ENCODE results near the gene GPC3. TPM values are rescaled to one million over a fixed set of nuclear protein-coding genes. Genes with fewer than 3 reads are reported as not detected.

GPC3 gene
- total and polyA plus RNA-seq, 2 donors (not counting 3 experiments of a cell fraction or from before 2014, with no cell fraction given), result not detected

DNA sequence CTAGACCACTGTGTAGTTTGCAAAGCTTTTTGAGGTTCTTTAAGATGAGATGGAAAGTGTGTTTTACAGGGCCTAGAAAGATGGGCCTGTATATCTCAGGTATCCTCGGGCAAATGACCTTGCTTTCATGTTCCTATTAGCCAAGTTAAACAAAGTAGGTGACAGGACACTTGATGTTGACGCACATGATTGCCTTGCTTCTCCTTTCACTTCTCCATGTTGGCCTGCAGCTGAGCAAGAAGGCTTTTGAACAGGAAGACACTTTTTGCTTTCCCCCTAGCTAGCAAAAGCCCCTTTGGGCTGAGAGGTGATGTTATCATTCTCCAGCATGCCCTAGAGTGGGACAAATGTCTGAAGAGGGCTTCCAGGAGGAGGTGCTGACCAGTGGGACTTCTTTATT lies 202.1 kb downstream of the GPC3 start:
- CTCF ChIA-PET, result interaction anchor here (1.5 kb wide), 1 partner anchor 9 kb away, joined by 6 read pairs; no protein-coding TSS in a partner anchor
- no peak for FAIRE-seq
- no peaks in the 10 kb centered on the region for H3K9me1 ChIP-seq (replicated peaks; ENCODE audit: control insufficient read depth, extremely low read depth, insufficient read depth, low read length)

More for the DNA sequence above, 202.1 kb downstream of the GPC3 start:
- TF ChIP-seq POLR2A (IDR thresholded peaks at IDR 0.05; ENCODE audit: low read depth, low read length) (no peak), GATA2 (IDR thresholded peaks at IDR 0.05; ENCODE audit: insufficient read depth, insufficient read length, low read depth, low read length) (no peak), MYC (IDR thresholded peaks at IDR 0.05; ENCODE audit: low read depth, low read length) (no peak), FOS (IDR thresholded peaks at IDR 0.05; ENCODE audit: borderline replicate concordance, insufficient read depth, low read length) (no peak), JUN (IDR thresholded peaks at IDR 0.05; ENCODE audit: borderline replicate concordance, insufficient read depth, insufficient read length, low read depth) (no peak), EZH2 (IDR thresholded peaks at IDR 0.05; ENCODE audit: borderline replicate concordance, low read depth, low read length, severe bottlenecking) (no peak), POLR2AphosphoS5 (IDR thresholded peaks at IDR 0.05; ENCODE audit: insufficient read depth, low read depth, low read length) (no peak)
- TF ChIP-seq, protein P1, sequence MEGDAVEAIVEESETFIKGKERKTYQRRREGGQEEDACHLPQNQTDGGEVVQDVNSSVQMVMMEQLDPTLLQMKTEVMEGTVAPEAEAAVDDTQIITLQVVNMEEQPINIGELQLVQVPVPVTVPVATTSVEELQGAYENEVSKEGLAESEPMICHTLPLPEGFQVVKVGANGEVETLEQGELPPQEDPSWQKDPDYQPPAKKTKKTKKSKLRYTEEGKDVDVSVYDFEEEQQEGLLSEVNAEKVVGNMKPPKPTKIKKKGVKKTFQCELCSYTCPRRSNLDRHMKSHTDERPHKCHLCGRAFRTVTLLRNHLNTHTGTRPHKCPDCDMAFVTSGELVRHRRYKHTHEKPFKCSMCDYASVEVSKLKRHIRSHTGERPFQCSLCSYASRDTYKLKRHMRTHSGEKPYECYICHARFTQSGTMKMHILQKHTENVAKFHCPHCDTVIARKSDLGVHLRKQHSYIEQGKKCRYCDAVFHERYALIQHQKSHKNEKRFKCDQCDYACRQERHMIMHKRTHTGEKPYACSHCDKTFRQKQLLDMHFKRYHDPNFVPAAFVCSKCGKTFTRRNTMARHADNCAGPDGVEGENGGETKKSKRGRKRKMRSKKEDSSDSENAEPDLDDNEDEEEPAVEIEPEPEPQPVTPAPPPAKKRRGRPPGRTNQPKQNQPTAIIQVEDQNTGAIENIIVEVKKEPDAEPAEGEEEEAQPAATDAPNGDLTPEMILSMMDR (IDR thresholded peaks at IDR 0.05; ENCODE audit: extremely low read depth in 1 of 2, insufficient read depth in 1 of 2, low read depth in 1 of 2, low read length in 2 of 2), result no peak
- TF ChIP-seq, protein P2, sequence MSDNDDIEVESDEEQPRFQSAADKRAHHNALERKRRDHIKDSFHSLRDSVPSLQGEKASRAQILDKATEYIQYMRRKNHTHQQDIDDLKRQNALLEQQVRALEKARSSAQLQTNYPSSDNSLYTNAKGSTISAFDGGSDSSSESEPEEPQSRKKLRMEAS (IDR thresholded peaks at IDR 0.05; ENCODE audit: insufficient read depth, insufficient read length), result no peak
- H4K20me1 ChIP-seq (replicated peaks; ENCODE audit: control insufficient read depth, extremely low read depth, insufficient read depth, low read length), result no peaks in the 10 kb centered on the region
- no peaks in the 10 kb centered on the region for H3K9me3 ChIP-seq (replicated peaks; ENCODE audit: control insufficient read depth, insufficient read depth, low read length)
- no peak for DNase-seq (ENCODE audit: low read depth, low spot score)
- H3K4me2 ChIP-seq (ENCODE audit: insufficient read depth, low read length), result no peak overlapping the region
- no peak overlapping the region for H2AFZ ChIP-seq (ENCODE audit: low read depth, low read length)
- H3K9ac ChIP-seq (replicated peaks; ENCODE audit: extremely low read depth, insufficient read depth, low read length), result no peak overlapping the region
- dilution Hi-C loops (cut with MboI; ENCODE audit: extremely low pct_ligation_motif_present, low sequenced_read_pairs) (no loop called here), intact Hi-C loops (cut with micrococcal nuclease) (no loop called here)
- no peak overlapping the region for H3K27ac ChIP-seq (ENCODE audit: insufficient read depth, low read depth, low read length)
- POLR2A ChIA-PET, result no interaction called here
- no peaks in the 10 kb centered on the region for H3K79me2 ChIP-seq (ENCODE audit: control insufficient read depth, insufficient read depth, low read length)
- H3K4me1 ChIP-seq (ENCODE audit: control insufficient read depth, extremely low read depth, insufficient read depth, low read length), result no peaks in the 10 kb centered on the region
- no peaks in the 10 kb centered on the region for H3K36me3 ChIP-seq (ENCODE audit: control insufficient read depth in 2 of 2, extremely low read depth in 1 of 2, insufficient read depth in 2 of 2, low read length in 2 of 2)
- no peaks in the 10 kb centered on the region for H3K27me3 ChIP-seq (ENCODE audit: control insufficient read depth in 2 of 2, insufficient read depth in 2 of 2, low read length in 2 of 2)
- BruUV-seq (replicated peaks), result no TSS peak
- no peak overlapping the region for H3K4me3 ChIP-seq (replicated peaks in 1 of 3; ENCODE audit: insufficient read depth in 1 of 3, low read depth in 1 of 3, low read length in 3 of 3)
